ENCODE results near the gene AQP12B. TPM values are rescaled to one million over a fixed set of nuclear protein-coding genes. Genes with fewer than 3 reads are reported as not detected.

AQP12B gene
- total and polyA plus RNA-seq, 11 donors, result not detected

DNA sequence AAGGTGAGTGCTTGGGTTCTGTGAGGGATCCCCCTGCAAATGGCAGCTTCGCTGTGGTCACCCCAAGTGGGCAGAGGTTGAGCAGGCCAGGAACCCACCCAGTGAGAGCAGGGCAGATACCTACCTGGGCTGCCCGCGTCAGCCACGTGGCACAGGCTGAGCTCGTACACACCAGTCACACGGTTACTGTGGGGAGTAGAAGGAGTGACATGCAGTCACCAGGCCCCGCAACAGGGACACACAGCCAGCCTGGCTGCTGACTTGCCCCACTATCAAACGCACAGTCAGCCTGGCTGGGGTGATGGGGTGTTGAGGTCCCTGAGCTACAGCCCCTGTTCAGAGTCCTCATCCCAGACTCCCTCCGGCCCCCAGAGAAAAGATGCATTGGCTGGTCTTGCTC is 41.2 kb upstream of the AQP12B start:
- Histone ChIP-seq H3K4me3 (no peak overlapping the region), H3K4me1 (no peaks in the 10 kb centered on the region), H3K36me3 (no peaks in the 10 kb centered on the region), H3K27me3 (no peaks in the 10 kb centered on the region), H3K9me3 (no peaks in the 10 kb centered on the region), H3K27ac (no peak overlapping the region)
- TF ChIP-seq POLR2A (IDR thresholded peaks at IDR 0.05), result no peak
- TF ChIP-seq, protein P1, sequence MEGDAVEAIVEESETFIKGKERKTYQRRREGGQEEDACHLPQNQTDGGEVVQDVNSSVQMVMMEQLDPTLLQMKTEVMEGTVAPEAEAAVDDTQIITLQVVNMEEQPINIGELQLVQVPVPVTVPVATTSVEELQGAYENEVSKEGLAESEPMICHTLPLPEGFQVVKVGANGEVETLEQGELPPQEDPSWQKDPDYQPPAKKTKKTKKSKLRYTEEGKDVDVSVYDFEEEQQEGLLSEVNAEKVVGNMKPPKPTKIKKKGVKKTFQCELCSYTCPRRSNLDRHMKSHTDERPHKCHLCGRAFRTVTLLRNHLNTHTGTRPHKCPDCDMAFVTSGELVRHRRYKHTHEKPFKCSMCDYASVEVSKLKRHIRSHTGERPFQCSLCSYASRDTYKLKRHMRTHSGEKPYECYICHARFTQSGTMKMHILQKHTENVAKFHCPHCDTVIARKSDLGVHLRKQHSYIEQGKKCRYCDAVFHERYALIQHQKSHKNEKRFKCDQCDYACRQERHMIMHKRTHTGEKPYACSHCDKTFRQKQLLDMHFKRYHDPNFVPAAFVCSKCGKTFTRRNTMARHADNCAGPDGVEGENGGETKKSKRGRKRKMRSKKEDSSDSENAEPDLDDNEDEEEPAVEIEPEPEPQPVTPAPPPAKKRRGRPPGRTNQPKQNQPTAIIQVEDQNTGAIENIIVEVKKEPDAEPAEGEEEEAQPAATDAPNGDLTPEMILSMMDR (IDR thresholded peaks at IDR 0.05), result no peak
- WGBS, 4 donors, result 94 to 96% (median 95%) methylated on average over 3 to 9 of the region's 9 CpGs
- DNase-seq (no peak), ATAC-seq (no peak)
- intact Hi-C loops (cut with DNase I), result no loop called here

DNA sequence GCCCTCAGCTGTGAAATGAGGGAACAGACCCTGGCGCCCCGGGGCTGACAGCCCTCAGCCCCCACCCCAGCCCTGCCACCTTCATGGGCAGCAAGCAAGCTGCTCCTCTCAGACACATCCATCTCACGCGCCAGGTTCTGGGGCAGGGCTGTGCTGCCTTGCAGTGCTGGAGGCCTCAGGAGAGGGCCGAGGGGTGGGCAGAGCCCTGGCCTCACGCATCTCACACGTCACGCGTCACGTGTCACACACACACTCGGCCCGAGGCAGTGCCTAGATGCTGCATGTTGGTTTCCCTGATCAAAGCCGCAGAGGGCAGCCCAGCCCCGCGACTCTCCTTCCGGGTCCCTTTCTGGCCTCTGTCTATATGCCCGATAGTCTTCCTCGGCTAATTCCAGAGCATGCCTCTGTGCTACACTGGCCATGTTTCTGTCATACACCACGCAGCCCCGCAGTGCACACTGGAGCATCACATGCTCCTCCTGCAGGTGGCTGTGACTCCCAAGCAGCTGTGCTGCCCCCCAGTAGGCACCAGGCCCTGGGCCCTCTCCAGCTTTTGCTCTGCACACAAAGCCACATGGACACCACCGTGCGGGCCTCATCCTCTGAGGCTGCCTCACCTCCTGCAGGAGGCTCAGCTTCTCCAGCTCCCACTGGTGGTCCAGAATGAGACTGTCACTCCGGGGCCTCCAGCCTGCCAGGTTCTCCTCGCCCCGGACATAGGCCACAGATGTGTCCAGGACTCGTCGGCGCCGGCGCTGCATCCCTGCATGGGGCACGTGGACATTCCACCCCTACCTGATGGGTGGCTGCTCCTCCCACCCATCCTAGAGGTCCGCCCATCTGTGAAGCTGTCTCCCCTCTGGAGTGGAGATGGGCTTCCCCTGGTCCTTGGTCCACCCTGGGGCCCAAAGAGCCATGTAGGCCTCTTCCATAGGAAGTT is 40.4 kb upstream of the AQP12B start:
- Histone ChIP-seq H3K27me3 (no peaks in the 10 kb centered on the region), H3K4me1 (no peaks in the 10 kb centered on the region), H3K4me3 (no peak overlapping the region), H3K36me3 (no peaks in the 10 kb centered on the region), H3K9me3 (no peaks in the 10 kb centered on the region), H3K27ac (no peak overlapping the region)
- DNase-seq, result no peak
- 86 to 91% (median 89%) methylated on average over 23 to 32 of the region's 32 CpGs for WGBS, 4 donors
- ATAC-seq, result no peak
- TF ChIP-seq, protein P1 (IDR thresholded peaks at IDR 0.05), result no peak
- no peak for TF ChIP-seq POLR2A (IDR thresholded peaks at IDR 0.05)
- intact Hi-C loops (cut with DNase I), result no loop called here

DNA sequence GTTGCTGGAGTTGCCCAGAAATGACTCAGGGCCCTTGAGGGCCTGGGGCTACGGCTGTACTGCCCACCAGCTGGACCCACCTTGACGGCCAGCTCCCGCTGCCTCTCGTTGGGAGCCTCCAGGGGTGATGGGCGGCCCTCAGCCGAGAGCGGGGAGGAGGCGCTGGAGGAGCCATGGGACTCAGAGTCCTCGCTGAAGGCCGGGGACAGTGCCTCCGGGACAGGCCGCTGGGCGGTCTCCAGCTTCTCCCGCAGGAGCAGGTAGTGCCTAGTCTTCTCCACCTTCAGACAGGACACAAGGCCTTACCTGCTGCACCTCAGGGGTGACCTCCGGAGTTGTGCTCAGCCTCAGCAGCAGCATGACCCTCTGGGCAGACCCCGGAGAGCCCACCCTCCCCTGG is 39.7 kb upstream of the AQP12B start:
- 68 to 100% (median 87%) methylated on average over 2 to 16 of the region's 16 CpGs for WGBS, 4 donors
- ATAC-seq, result no peak
- no peak for DNase-seq
- H3K4me1 ChIP-seq, result no peaks in the 10 kb centered on the region
- no peak overlapping the region for H3K4me3 ChIP-seq
- H3K9me3 ChIP-seq, result no peaks in the 10 kb centered on the region
- no peaks in the 10 kb centered on the region for H3K36me3 ChIP-seq
- TF ChIP-seq, protein P1 (IDR thresholded peaks at IDR 0.05), result no peak
- intact Hi-C loops (cut with DNase I), result no loop called here
- H3K27ac ChIP-seq, result no peak overlapping the region
- H3K27me3 ChIP-seq, result no peaks in the 10 kb centered on the region

DNA sequence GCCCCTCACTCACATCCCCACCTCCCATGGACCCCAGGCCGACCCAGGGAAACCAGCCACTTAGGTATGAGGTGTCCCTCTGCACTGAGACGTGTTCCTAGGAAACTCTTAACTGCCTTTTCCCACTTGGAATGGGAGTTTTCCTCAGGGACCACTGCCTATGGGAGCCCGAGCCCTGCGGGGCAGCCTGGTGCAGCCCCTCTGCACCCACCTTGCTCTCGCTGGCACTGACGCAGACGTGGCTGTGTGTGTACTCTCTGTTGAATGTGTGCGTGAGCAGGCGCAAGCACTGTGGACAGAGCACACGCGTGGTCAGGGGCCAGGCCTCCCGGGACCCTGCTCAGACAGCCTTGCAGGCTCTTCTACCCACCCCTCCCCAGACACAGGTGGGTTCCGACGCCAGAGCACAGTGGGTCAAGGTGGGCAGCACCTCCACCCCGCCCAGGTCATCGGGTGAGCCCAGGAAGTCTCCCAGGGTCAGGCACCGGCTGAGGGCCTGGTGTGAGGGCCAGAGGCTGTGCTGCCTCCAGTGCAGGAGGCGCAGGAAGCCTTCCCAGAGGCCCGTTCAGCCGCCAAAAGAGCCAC is 39.0 kb upstream of the AQP12B start:
- TF ChIP-seq, protein P1 (IDR thresholded peaks at IDR 0.05), result no peak
- no peak for TF ChIP-seq POLR2A (IDR thresholded peaks at IDR 0.05)
- 85 to 90% (median 87%) methylated on average over 6 to 20 of the region's 20 CpGs for WGBS, 4 donors
- no peak for ATAC-seq
- no peaks in the 10 kb centered on the region for H3K9me3 ChIP-seq
- intact Hi-C loops (cut with DNase I), result no loop called here
- H3K27me3 ChIP-seq, result peaks cover 0 to under 1% (median 0%) of the 10 kb centered on the region in 9 donors
- no peak overlapping the region for H3K4me3 ChIP-seq
- H3K27ac ChIP-seq, result no peak overlapping the region
- no peak for DNase-seq
- H3K36me3 ChIP-seq, result no peaks in the 10 kb centered on the region
- H3K4me1 ChIP-seq, result no peaks in the 10 kb centered on the region

Data from heart left ventricle (tissue), 16 donors.